Measurements from ENCODE around the gene RBPJ. TPM values are rescaled to one million over a fixed set of nuclear protein-coding genes. Genes with fewer than 3 reads are reported as not detected.

The RBPJ gene
- total RNA-seq, 1 donor from 2014 or later = 38.2 TPM

- no peak for DNase-seq (ENCODE audit: low spot score)
- intact Hi-C loops (cut with DNase I) = no loop called here
Observed at GRCh38 chr4:26467724-26468123, 146.9 kb downstream of the RBPJ start.

- DNase-seq (ENCODE audit: low spot score) = no peak
- intact Hi-C loops (cut with DNase I) = no loop called here
Observed at GRCh38 chr4:26468283-26468949, 147.6 kb downstream of the RBPJ start.

GRCh38 chr4:26468977-26469376 is 148.2 kb downstream of the RBPJ start:
- no peak for DNase-seq (ENCODE audit: low spot score)
- intact Hi-C loops (cut with DNase I) = no loop called here

GRCh38 chr4:26471890-26472289 is 151.1 kb downstream of the RBPJ start:
- intact Hi-C loops (cut with DNase I) = no loop called here
- no peak for DNase-seq (ENCODE audit: low spot score)

- intact Hi-C loops (cut with DNase I) = no loop called here
Observed at GRCh38 chr4:26473893-26474292, 153.1 kb downstream of the RBPJ start.

GRCh38 chr4:26474551-26474950 is 153.7 kb downstream of the RBPJ start:
- DNase-seq (ENCODE audit: low spot score) = no peak
- intact Hi-C loops (cut with DNase I) = no loop called here

More at GRCh38 chr4:26473893-26474292, 153.1 kb downstream of the RBPJ start:
- no peak for DNase-seq (ENCODE audit: low spot score)

GRCh38 chr4:26475716-26476115 is 154.9 kb downstream of the RBPJ start:
- intact Hi-C loops (cut with DNase I) = no loop called here
- DNase-seq (ENCODE audit: low spot score) = no peak

GRCh38 chr4:26476545-26476944 is 155.7 kb downstream of the RBPJ start:
- intact Hi-C loops (cut with DNase I) = no loop called here
- DNase-seq (ENCODE audit: low spot score) = no peak

GRCh38 chr4:26478330-26478729 is 157.5 kb downstream of the RBPJ start:
- intact Hi-C loops (cut with DNase I) = no loop called here
- DNase-seq (ENCODE audit: low spot score) = no peak

- intact Hi-C loops (cut with DNase I) = no loop called here
- DNase-seq (ENCODE audit: low spot score) = no peak
Observed at GRCh38 chr4:26482508-26483462, 162.0 kb downstream of the RBPJ start.

GRCh38 chr4:26484032-26484515 is 163.3 kb downstream of the RBPJ start:
- DNase-seq (ENCODE audit: low spot score) = no peak
- intact Hi-C loops (cut with DNase I) = no loop called here

GRCh38 chr4:26484516-26484915 is 163.7 kb downstream of the RBPJ start:
- intact Hi-C loops (cut with DNase I) = no loop called here
- no peak for DNase-seq (ENCODE audit: low spot score)

Other genes starting within 250 kb of the RBPJ start
- not detected for gene CCKAR, start 169.5 kb downstream of the RBPJ start, total RNA-seq

Data from cardiac septum (tissue), 1 donor.